Suppressor macrophage treated with lipopolysaccharide for 1 hour (primary cell): ENCODE measurements around the gene ERICH6B.
A peak's percentile ranks its signal among the peaks of the same experiment; 100 is the strongest.
"Not testable (repeated sequence)": the region's sequence is repeated elsewhere in the genome, so short reads cannot be mapped to it uniquely, and the experiment has no call there.

Experiments used
- DNase-seq, 3 donors: peaks; one replicate each; pipeline ENCODE4 v3.0.0-alpha.2; 2020 to 2022

The ERICH6B gene

DNA sequence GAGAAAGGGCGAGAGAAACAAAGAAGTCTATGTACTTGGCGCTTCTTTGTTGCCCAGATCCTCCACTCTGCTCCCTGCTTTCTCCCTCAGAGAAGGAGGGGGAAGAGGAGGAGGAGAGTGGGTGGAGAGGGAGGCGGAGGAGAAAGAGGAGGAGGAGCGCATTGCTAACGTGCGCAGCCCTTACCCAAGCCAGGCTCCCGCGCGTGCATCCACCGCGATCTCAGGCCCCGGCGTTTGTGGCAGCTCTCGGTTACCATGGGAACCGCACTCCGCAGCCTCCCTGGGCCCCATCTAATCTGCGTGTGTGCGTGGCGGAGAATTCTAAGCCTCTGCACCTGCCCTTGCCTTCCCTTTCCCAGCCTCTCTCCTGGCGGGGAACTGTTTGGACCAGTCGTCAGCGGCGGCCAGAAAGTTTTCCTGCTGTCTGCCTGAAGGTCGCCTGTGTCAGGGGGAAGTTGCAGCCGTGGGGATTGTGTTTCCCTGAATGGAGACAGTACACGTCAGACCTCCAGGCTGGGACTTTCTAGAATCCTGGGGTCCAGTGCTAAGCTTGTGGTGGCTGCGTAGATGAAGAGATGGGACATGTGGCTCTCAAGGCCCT lies at the start of gene ERICH6B:
Gene ERICH6B, minus strand, starts transcription at position 239 of the 601 bp plus-strand sequence. CDS start 18,734 bp downstream, outside the sequence.
- DNase-seq, result peak; percentile 47 to 70 (median 55)

DNA sequence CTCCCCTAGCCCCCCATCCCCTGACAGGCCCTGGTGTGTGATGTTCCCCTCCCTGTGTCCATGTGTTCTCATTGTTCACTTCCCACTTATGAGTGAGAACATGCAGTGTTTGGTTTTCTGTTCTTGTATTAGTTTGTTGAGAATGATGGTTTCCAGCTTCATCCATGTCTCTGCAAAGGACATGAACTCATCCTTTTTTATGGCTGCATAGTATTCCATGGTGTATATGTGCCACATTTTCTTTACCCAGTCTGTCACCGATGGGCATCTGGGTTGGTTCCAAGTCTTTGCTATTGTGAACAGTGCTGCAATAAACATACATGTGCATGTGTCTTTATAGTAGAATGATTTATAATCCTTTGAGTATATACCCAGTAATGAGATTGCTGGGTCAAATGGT lies 47.4 kb upstream of the ERICH6B start:
- not testable (repeated sequence) for DNase-seq

GRCh38 chr13:45662162-45662561 lies 46.6 kb upstream of the ERICH6B start:
- no peak for DNase-seq

DNA sequence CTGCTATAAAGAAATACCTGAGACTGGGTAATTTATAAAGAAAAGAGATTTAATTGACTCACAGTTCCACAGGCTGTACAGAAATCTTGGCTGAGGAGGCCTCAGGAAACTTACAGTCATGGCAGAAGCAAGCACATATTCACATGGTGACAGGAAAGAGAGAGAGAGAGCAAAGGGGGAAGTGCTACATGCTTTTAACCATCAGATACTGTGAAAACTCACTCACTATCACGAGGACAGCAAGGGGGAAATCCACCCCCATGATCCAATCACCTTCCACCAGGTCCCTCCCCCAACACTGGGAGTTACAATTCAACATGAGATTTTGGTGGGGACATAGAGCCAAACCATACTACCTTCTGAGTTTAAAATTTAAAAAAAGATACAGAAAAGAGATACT lies 44.9 kb upstream of the ERICH6B start:
- DNase-seq, result peak; percentile 44 to 68 (median 56)

GRCh38 chr13:45659536-45659935 lies 44.0 kb upstream of the ERICH6B start:
- DNase-seq, result no peak

GRCh38 chr13:45658586-45659235 lies 43.2 kb upstream of the ERICH6B start:
- peak; percentile 71 to 87 (median 80) for DNase-seq

DNA sequence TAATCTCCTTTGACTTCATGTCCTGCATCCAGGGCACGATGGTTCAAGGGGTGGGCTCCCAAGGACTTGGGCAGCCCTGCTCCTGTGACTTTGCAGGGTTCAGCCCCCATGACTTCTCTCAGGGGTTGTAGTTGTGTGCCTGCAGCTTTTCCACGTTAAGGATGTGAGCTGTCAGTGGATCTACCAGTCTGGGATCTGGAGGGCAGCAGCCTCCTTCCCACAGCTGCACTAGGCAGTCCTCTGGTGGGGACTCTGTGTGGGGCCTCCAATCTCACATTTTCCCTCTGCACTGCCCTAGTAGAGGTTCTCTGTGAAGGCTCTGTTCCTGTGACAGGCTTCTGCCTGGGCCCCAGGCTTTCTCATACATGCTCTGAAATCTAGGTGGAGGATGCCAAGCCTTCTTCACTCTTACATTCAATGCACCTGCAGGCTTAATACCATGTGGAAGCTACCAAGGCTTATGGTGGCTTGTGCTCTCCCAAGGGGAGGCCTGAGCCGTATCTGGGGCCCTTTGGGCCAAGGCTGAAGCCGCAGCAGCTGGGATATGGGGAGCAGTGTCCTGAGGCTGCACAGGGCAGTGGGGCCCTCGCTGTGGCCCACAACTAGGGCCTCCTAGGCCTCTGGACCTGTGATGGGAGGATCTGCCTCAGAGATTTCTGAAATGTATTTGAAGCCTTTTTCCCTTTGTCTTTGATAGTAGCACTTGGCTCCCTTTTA lies 39.3 kb upstream of the ERICH6B start:
- DNase-seq, result no peak

- DNase-seq, result not testable (repeated sequence)
Observed at GRCh38 chr13:45645263-45645662, 29.7 kb upstream of the ERICH6B start.

- peak in 1 of 3 donors; percentile 16 for DNase-seq
Observed at GRCh38 chr13:45642159-45642558, 26.6 kb upstream of the ERICH6B start.

GRCh38 chr13:45635291-45635690 lies 19.8 kb upstream of the ERICH6B start:
- not testable (repeated sequence) for DNase-seq

DNA sequence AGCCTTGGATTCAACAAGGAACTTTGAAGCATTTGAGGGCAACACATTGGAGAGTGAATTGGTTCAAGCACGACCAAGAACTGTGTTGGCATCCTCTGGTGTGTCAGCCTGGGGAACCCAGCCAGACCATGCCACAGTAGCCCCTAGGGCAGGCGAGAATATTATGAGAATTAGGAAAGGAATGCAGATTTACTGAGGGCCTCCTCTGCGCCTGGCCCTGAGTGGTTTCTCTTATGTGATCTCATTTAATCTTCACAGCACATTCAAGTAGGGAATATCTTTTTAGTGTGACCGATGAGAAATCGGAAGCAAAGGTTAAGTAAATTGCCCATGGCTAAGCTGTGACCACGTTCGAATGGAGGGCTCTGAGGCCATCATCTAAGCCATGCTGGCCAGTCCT lies 15.3 kb upstream of the ERICH6B start:
- DNase-seq, result no peak

DNA sequence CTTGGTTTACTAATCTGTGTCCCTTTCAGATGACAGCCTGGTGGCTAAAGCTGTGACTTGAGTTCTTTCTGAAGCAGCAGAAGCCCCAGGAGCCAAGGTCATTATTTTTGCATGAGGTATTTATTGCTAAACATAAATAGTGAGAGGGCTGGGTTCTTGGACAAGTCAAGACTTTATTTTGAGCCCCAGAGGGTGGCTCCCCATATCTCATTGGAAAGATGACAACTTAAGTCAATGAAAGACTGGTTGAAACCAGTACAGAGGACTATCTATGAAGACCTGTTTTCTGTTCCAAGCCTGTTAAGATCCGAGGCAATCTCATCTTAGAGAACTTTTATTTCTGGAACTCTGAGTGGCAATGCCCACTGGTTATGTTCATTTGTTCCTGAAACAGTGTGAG lies 14.4 kb upstream of the ERICH6B start:
- no peak for DNase-seq

- no peak for DNase-seq
Observed at GRCh38 chr13:45628094-45628493, 12.6 kb upstream of the ERICH6B start.

DNA sequence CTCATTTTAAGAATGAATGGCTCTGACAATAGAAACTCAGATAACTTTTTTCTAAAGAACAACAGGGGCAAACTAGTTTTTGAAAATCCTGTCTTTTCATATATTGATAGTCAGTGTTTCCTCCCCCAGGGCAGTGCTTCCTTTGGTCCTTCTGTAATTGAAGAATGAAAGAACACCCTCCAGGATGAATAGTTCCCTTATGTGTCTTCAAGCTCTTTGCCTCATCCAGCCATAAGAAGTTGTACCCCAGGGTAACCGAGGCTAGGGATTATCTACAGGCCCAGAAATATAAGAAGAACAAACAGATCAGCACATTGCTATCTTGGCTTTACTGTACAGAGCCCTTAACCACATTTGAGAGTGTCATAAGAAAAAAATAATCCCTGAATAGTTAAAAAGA lies 12.1 kb upstream of the ERICH6B start:
- no peak for DNase-seq

GRCh38 chr13:45626731-45627374 lies 11.3 kb upstream of the ERICH6B start:
- peak; percentile 30 to 47 (median 44) for DNase-seq

DNA sequence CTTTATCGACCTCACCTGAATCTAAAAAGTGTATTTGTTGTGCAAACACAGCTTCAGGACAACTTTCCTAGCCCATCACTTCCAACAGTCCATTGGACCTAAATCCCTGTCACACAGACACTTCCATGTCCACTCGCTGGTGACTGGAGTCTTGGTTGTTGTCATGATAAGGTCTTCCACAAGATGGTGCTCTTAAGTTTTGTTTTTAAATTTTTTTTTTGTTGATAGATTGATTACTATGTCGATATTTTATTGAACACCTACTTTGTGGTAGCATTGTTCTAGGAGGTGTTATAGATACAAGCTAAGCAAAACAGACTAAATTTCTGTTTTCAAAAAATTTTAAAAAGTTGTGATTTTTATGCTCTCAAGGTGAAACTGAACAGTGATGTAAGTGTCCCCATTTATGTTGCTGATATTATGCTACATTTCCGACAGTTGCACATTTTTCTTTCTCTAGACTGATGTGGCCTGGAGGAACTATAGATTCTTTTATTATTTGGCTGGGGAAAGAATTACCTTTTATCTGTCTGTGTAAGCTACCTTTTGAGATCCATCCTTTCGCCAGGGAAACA lies 8.1 kb upstream of the ERICH6B start:
- peak; percentile 40 to 65 (median 64) for DNase-seq

GRCh38 chr13:45621950-45622349 lies 6.4 kb upstream of the ERICH6B start:
- DNase-seq, result no peak

DNA sequence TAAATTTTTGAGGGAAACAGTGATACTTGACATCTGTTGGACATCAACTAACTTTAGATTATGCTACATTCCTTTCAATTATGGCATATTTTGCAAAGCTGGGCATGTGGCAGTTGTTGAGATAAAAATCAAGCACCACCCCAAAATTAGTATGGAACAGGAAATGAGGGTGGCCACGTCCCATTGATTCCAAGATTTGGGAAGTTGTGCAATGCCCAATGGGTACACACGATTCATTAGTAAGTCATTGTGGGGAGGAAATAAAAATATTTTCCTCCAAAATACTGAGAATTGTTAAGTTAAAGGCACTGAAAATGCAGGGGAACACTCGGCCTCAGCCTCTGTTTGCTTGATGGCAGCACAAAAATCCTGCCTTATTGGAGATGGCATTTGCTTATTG lies 7.6 kb downstream of the ERICH6B start:
- no peak for DNase-seq

- no peak for DNase-seq
Observed at GRCh38 chr13:45604892-45605291, 10.6 kb downstream of the ERICH6B start.

DNA sequence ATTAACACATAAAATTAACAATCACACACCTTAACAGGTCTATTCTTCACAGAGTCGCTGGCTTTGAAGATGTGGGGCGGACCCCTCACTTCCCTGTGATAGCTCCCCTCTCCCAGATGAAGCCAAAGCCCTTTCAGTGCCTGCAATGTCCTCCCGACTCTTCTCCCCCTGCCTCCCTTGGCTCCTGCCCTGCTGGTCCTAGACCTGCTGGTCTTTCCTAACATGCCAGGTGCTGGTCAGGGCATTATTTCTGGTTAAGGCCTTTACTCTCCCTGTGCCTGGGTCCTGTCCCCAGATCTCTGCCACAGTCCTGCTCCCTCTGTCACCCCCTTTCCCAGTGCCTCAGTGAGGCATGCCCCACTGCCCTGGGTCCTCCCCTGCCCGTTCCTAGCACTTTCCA lies 12.2 kb downstream of the ERICH6B start:
- DNase-seq, result no peak

DNA sequence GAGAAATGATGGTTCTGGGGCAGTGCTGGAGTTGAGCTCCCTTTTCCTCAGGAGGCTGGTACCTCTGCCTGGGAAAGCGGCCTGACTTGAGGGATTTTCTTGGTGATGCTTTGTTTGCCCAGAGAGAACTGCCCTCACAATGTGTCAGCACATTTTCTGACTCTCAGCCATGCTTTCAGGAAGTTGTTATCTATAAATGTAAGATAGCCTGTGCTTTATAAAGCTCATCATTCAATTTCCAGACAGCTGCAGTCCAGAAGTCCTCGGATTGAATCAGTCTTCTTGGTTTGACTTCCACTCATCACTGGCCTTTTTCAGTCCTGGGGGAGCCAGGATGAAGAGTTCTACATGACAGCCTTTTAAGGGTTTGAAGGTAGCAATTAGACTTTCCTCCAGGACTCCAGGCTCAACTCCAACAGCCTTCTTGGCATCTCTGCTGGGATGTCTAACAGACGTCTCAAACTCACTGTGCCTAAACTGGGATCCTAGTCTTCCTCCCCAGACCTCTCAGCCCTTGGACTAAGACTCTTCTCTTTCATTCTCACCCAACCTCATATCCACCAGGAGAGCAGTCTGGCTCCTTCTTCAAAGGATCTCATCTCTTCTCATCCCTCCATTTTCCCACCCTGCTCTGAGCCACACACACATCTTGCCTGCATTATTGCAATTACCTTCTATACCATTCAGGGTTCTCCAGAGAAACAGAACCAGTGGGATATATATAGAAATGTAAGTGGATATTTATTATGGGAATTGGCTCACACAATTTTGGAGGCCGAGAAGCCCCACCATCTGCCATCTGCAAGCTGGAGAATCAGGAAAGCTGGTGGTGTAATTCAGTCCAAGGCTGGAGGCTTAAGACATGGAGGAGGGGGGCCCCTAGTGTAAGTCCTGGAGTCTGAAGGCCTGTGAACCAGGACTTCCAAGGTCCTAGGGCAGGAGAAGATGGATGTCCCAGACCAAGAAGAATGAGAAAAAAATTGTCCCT lies 13.1 kb downstream of the ERICH6B start:
- no peak for DNase-seq

- DNase-seq, result no peak
Observed at GRCh38 chr13:45601680-45602079, 13.9 kb downstream of the ERICH6B start.
